GM12878 (cell line): Measurements from ENCODE around the gene TDO2. TPM values are rescaled to one million over a fixed set of nuclear protein-coding genes. Genes with fewer than 3 reads are reported as not detected.

Source experiments
- ATAC-seq: fragments of 200-7000 bp; cut with Tn5 transposase; 3 replicates; pipeline ENCODE4 v1.9.1; 2020; ENCODE audit warnings: mild to moderate bottlenecking, moderate library complexity
- BruUV-seq: library from RNA; stranded (reverse); fragments of 400-500 nt; replicated peaks from 2 replicates; lab custom pipeline; 2021; lab: Mats Ljungman, UMichigan
- CTCF ChIA-PET: fragments of 300-600 bp; sonication (Branson Sonifier 250); formaldehyde crosslinking; extraction: SDS; loops from one replicate; lab custom pipeline; 2021; ENCODE audit warnings: inconsistent platforms; lab: Yijun Ruan, JAX
- POLR2A ChIA-PET: fragments of 350-600 bp; formaldehyde crosslinking; extraction: SDS; loops from one replicate; lab custom pipeline; 2021; ENCODE audit warnings: inconsistent platforms; lab: Charles Lee
- RAD21 ChIA-PET: fragments of 300-600 bp; sonication (Branson Sonifier 250); formaldehyde crosslinking; loops from one replicate; lab custom pipeline; 2023; ENCODE audit warnings: antibody characterized with exemption; ENCODE audit not compliant: unreplicated experiment; lab: Charles Lee
- SMC1A ChIA-PET: fragments of 300-600 bp; sonication (Branson Sonifier 250); formaldehyde crosslinking; loops from one replicate; lab custom pipeline; 2023; ENCODE audit not compliant: unreplicated experiment, uncharacterized antibody; lab: Charles Lee
- DNase-seq: peaks from one replicate; pipeline ENCODE4 v3.0.0-alpha.2; 2011; ENCODE audit warnings: low read depth, low spot score
- FAIRE-seq: peaks from 3 replicates; lab custom pipeline; 2011; peaks lifted over from hg19 to GRCh38; lab: Jason Lieb, UNC
- H2AFZ ChIP-seq: 2 replicates; pipeline ENCODE4 v1.6.0; 2011; ENCODE audit warnings: low read depth, low read length, control low read depth; ENCODE audit not compliant: control insufficient read depth
- H3K27ac ChIP-seq: 2 replicates; pipeline ENCODE4 v1.5.1; 2011; ENCODE audit warnings: control low read depth; ENCODE audit not compliant: control insufficient read depth, insufficient read depth
- H3K27me3 ChIP-seq, 2 experiments: replicated peaks in 1 of 2; 2 replicates each; pipeline versions ENCODE4 v1.6.0 to v1.6.1; 2011; ENCODE audit warnings: low read length in 1 of 2; ENCODE audit not compliant: control insufficient read depth in 2 of 2, insufficient read depth in 2 of 2
- H3K36me3 ChIP-seq, 2 experiments: 2 replicates each; pipeline ENCODE4 v1.5.1; 2011; ENCODE audit warnings: low read length in 1 of 2; ENCODE audit not compliant: control insufficient read depth in 2 of 2, insufficient read depth in 2 of 2
- H3K4me1 ChIP-seq: 2 replicates; pipeline ENCODE4 v1.6.1; 2011; ENCODE audit warnings: mild to moderate bottlenecking, low read length, moderate library complexity, mixed read lengths; ENCODE audit not compliant: control insufficient read depth, insufficient read depth
- H3K4me2 ChIP-seq: 2 replicates; pipeline ENCODE4 v1.6.0; 2011; ENCODE audit warnings: control low read depth; ENCODE audit not compliant: control insufficient read depth, insufficient read depth
- H3K4me3 ChIP-seq: fragments of 200-600 bp; sonication (generic); 2 replicates; pipeline ENCODE4 v1.5.1; 2016
- H3K79me2 ChIP-seq: 2 replicates; pipeline ENCODE4 v1.6.0; 2011; ENCODE audit warnings: low read length; ENCODE audit not compliant: control insufficient read depth, insufficient read depth
- H3K9ac ChIP-seq: 2 replicates; pipeline ENCODE4 v1.8.0; 2011; ENCODE audit warnings: low read length, control low read depth, mixed read lengths; ENCODE audit not compliant: control insufficient read depth, insufficient read depth
- H3K9me3 ChIP-seq: replicated peaks from 3 replicates; pipeline ENCODE4 v1.5.1; 2011; ENCODE audit warnings: mild to moderate bottlenecking, low read length; ENCODE audit not compliant: control insufficient read depth, insufficient read depth
- H4K20me1 ChIP-seq: 2 replicates; pipeline ENCODE4 v1.6.0; 2011; ENCODE audit not compliant: control insufficient read depth, insufficient read depth
- BCL3 ChIP-seq: IDR thresholded peaks from 2 replicates; pipeline ENCODE4 v1.6.1; 2011; ENCODE audit warnings: borderline replicate concordance, low read depth, mild to moderate bottlenecking, moderate library complexity, low read length; ENCODE audit not compliant: insufficient read depth, poor library complexity, severe bottlenecking
- CEBPB ChIP-seq, 2 experiments: fragments of 150-350 bp in 1 of 2; IDR thresholded peaks; 2 replicates each; pipeline ENCODE4 v1.6.1; 2012 to 2014; ENCODE audit warnings: low read depth in 2 of 2, low read length in 2 of 2, borderline replicate concordance in 1 of 2, inconsistent platforms in 1 of 2
- IRF4 ChIP-seq: IDR thresholded peaks from 2 replicates; pipeline ENCODE4 v1.6.1; 2011; ENCODE audit warnings: low read depth, low read length
- MTA3 ChIP-seq: IDR thresholded peaks from 2 replicates; pipeline ENCODE4 v1.6.1; 2012; ENCODE audit warnings: low read length, inconsistent platforms, borderline replicate concordance
- MYC ChIP-seq: IDR thresholded peaks from 2 replicates; pipeline ENCODE4 v1.6.1; 2011; ENCODE audit warnings: mild to moderate bottlenecking, low read length, moderate library complexity, inconsistent platforms; ENCODE audit not compliant: insufficient read depth, insufficient replicate concordance, insufficient read length, severe bottlenecking
- RFX5 ChIP-seq: IDR thresholded peaks from 2 replicates; pipeline ENCODE4 v1.6.1; 2011; ENCODE audit warnings: low read depth, low read length, improper control_type of control experiment
- SMAD5 ChIP-seq: IDR thresholded peaks from 2 replicates; pipeline ENCODE4 v1.6.1; 2016; ENCODE audit warnings: antibody characterized with exemption, low read depth
- STAT1 ChIP-seq: fragments of 450-650 bp; conservative IDR thresholded peaks from 2 replicates; pipeline ENCODE4 v1.6.1; 2014; ENCODE audit warnings: antibody characterized with exemption, mild to moderate bottlenecking
- STAT3 ChIP-seq: IDR thresholded peaks from 2 replicates; pipeline ENCODE4 v1.6.1; 2011; ENCODE audit warnings: low read depth, low read length, improper control_type of control experiment
- TCF12 ChIP-seq: IDR thresholded peaks from 2 replicates; pipeline ENCODE4 v1.6.1; 2011; ENCODE audit warnings: low read depth, mild to moderate bottlenecking, low read length
- ZBTB4 ChIP-seq: fragments of 450-650 bp; formaldehyde crosslinking; IDR thresholded peaks from 2 replicates; pipeline ENCODE4 v1.4.0; 2022; ENCODE audit warnings: mild to moderate bottlenecking, moderate library complexity
- ZNF217 ChIP-seq: fragments of 450-650 bp; IDR thresholded peaks from 2 replicates; pipeline ENCODE4 v1.6.1; 2017; ENCODE audit warnings: antibody characterized with exemption, mild to moderate bottlenecking
- ZNF384 ChIP-seq: IDR thresholded peaks from 2 replicates; pipeline ENCODE4 v1.6.1; 2012; ENCODE audit warnings: low read depth, mild to moderate bottlenecking, low read length, improper control_type of control experiment, borderline replicate concordance
- ZNF687 ChIP-seq: fragments of 450-650 bp; IDR thresholded peaks from 2 replicates; pipeline ENCODE4 v1.6.1; 2017; ENCODE audit warnings: mild to moderate bottlenecking, moderate library complexity
- WGBS: methylation state at CpG from one replicate; pipeline ENCODE4 v1.1.6; 2016; ENCODE audit warnings: low lambda C conversion rate; ENCODE audit not compliant: insufficient replicate concordance, insufficient coverage; ENCODE audit errors: missing lambda C conversion rate; 5-methylcytosine and 5-hydroxymethylcytosine counted together
- in situ Hi-C: fragments of 300-500 bp; cut with MboI; formaldehyde crosslinking; loops from 9 replicates; pipeline ENCODE4 v1.14.3; 2018; ENCODE audit warnings: mixed read lengths
- intact Hi-C: fragments of 100-400 bp; cut with micrococcal nuclease; formaldehyde crosslinking; loops from one replicate; pipeline ENCODE4 v1.14.2; 2022; ENCODE audit not compliant: unreplicated experiment
- polyA plus RNA-seq, 11 experiments: library from polyadenylated mRNA; depleted of rRNA in 4 of 11; unstranded in 6 of 11; stranded (reverse) in 5 of 11; fragments of >200 nt; fragmentation: Nextera tagmentation in 4 of 11; fragmentation: Illumina TruSeq in 1 of 11; extraction: Ambion mirVana in 4 of 11; extraction: Trizol in 1 of 11; gene quantifications; 1 replicate in 1 of 11; 2 replicates in 10 of 11; pipeline versions ENCODE4 v1.2.1 to v1.2.3, GENCODE V29; 2011 to 2016; ENCODE audit warnings: inconsistent platforms in 2 of 11, missing spikeins in 2 of 11, low read depth in 1 of 11
- total RNA-seq, 4 experiments: library from RNA; depleted of rRNA in 3 of 4; stranded (reverse); fragments of >200 nt in 3 of 4; fragmentation: Illumina TruSeq in 1 of 4; extraction: Trizol in 1 of 4; gene quantifications; 2 replicates each; pipeline versions ENCODE4 v1.2.1 to v1.2.3, GENCODE V29; 2013 to 2021

TDO2 gene
- total and polyA plus RNA-seq, 10 of the 15 experiments (the other 5 are each of a cell fraction or from before 2014, with no cell fraction given): 0.12 to 1.5 (median 0.23) TPM; not detected in 1

- no peak overlapping the region for H3K9ac ChIP-seq
- H3K9me3 ChIP-seq: no peaks in the 10 kb centered on the region
- POLR2A ChIA-PET: no interaction called here
- no peak overlapping the region for H3K27ac ChIP-seq
- DNase-seq (no peak), FAIRE-seq (no peak), ATAC-seq (no peak)
- 37% methylated on average over 8 of the region's 8 CpGs for WGBS
- no peaks in the 10 kb centered on the region for H4K20me1 ChIP-seq
- H3K27me3 ChIP-seq: no peaks in the 10 kb centered on the region
- H3K36me3 ChIP-seq: no peaks in the 10 kb centered on the region
- no peaks in the 10 kb centered on the region for H3K4me1 ChIP-seq
- TF ChIP-seq CEBPB (IDR thresholded peaks at IDR 0.05; ENCODE audit: borderline replicate concordance in 1 of 2, low read depth in 2 of 2, low read length in 2 of 2) (no peak), TCF12 (no peak), MYC (no peak), BCL3 (no peak), SMAD5 (no peak), ZNF687 (no peak), ZNF217 (no peak), STAT1 (no peak), IRF4 (no peak), STAT3 (no peak), RFX5 (no peak), ZBTB4 (CRISPR knock-in tag) (no peak), MTA3 (no peak), ZNF384 (no peak)
- intact Hi-C loops: loop anchor here (5.0 kb wide), 1 partner anchor 713 kb away; no protein-coding TSS in a partner anchor
- RAD21 ChIA-PET: interaction anchor here (0.8 to 1.8 kb wide), 3 partner anchors 8 to 15 kb away, joined by 3 to 7 read pairs (median 5); no protein-coding TSS in a partner anchor
- no peaks in the 10 kb centered on the region for H3K79me2 ChIP-seq
- SMC1A ChIA-PET: interaction anchor here (1.6 to 2.1 kb wide), 3 partner anchors 7 to 11 kb away, joined by 4 to 6 read pairs (median 5); no protein-coding TSS in a partner anchor
- no peak overlapping the region for H3K4me2 ChIP-seq
- no peak overlapping the region for H3K4me3 ChIP-seq
- CTCF ChIA-PET: interaction anchor here (0.5 to 2.0 kb wide), 5 partner anchors 10 to 561 kb away, joined by 3 to 7 read pairs (median 4); no protein-coding TSS in a partner anchor
- H2AFZ ChIP-seq: no peak overlapping the region
- in situ Hi-C loops: no loop called here
- BruUV-seq: no TSS peak
Measured at GRCh38 chr4:155964016-155964891, 60.8 kb downstream of the TDO2 start.
